Neural cell (in vitro differentiated cells): ENCODE results near the gene TSPAN17.

Source experiments
- EP300 ChIP-seq: fragments of 450-650 bp; conservative IDR thresholded peaks from 2 replicates; pipeline ENCODE4 v1.6.1; 2014; ENCODE audit warnings: antibody characterized with exemption, mild to moderate bottlenecking, moderate library complexity; ENCODE audit not compliant: poor library complexity, severe bottlenecking
- EZH2 ChIP-seq: fragments of 200-600, 300-800 bp; shearing (Covaris generic), sonication (generic); IDR thresholded peaks from 2 replicates; pipeline ENCODE4 v1.6.1; 2014; ENCODE audit warnings: antibody characterized with exemption, low read length, borderline replicate concordance, mild to moderate bottlenecking; ENCODE audit not compliant: insufficient read depth, poor library complexity, severe bottlenecking
- MXI1 ChIP-seq: fragments of 450-650 bp; conservative IDR thresholded peaks from 2 replicates; pipeline ENCODE4 v1.6.1; 2014; ENCODE audit warnings: antibody characterized with exemption, mild to moderate bottlenecking; ENCODE audit not compliant: poor library complexity, severe bottlenecking
- POLR2AphosphoS5 ChIP-seq: IDR thresholded peaks from 2 replicates; pipeline ENCODE4 v1.6.1; 2012
- RAD21 ChIP-seq: fragments of 450-650 bp; conservative IDR thresholded peaks from 2 replicates; pipeline ENCODE4 v1.6.1; 2014; ENCODE audit warnings: antibody characterized with exemption, mild to moderate bottlenecking, moderate library complexity
- TAF1 ChIP-seq: IDR thresholded peaks from 2 replicates; pipeline ENCODE4 v1.6.1; 2012; ENCODE audit warnings: low read depth
- TF ChIP-seq, protein P1 (sequence below): fragments of 450-650 bp; IDR thresholded peaks from 2 replicates; pipeline ENCODE4 v1.5.1; 2014; ENCODE audit warnings: antibody characterized with exemption, mild to moderate bottlenecking, moderate library complexity; ENCODE audit not compliant: poor library complexity, severe bottlenecking
- TF ChIP-seq, protein P2 (sequence below): IDR thresholded peaks from 2 replicates; pipeline ENCODE4 v1.6.1; 2012; ENCODE audit warnings: borderline replicate concordance

DNA sequence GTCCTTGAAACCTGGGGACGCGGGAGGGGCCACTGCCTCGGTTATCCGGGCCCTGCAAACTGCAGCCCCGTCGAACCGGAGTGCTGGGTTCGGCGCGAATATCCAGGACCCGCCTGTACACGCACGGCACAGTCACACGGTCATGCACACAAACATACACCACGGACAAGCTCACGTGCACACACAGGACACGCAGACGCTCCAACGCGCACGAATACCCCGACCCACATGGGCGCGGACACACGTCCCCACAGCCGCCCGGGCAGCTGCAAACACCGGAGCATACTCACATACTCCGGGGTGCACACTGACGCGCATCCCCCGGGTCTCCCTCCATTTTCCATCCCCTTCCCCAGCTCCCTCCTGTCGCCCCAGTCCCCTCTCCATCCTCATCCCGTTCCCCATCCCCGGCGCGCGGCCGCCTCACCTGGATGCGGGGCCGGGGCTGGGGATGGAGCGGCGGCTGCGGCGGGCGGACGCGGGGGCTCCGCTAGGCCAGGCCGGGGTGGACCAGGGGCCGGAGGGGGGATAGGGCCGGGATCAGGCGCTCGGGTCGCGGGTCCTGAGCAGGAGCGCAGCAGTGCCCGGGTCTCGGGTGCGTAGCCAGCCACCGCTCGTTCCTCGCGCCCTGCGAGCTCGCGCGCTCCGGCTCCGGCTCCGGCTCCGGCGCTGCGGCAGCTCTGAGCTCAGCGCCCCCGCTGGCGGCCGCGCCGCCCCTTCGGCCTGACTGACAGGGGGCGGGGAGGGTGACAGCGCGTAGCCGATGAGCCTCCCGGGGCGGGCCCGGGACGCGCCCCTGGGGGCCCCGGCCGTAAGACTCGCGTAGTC lies 17.2 kb upstream of the TSPAN17 start, which contains the start of the genes EIF4E1B and SNCB:
- TF ChIP-seq POLR2AphosphoS5 (peak; percentile 41), EZH2 (no peak), MXI1 (peak; percentile 55), EP300 (no peak), RAD21 (peak; percentile 18), TAF1 (no peak)
- TF ChIP-seq, protein P1, sequence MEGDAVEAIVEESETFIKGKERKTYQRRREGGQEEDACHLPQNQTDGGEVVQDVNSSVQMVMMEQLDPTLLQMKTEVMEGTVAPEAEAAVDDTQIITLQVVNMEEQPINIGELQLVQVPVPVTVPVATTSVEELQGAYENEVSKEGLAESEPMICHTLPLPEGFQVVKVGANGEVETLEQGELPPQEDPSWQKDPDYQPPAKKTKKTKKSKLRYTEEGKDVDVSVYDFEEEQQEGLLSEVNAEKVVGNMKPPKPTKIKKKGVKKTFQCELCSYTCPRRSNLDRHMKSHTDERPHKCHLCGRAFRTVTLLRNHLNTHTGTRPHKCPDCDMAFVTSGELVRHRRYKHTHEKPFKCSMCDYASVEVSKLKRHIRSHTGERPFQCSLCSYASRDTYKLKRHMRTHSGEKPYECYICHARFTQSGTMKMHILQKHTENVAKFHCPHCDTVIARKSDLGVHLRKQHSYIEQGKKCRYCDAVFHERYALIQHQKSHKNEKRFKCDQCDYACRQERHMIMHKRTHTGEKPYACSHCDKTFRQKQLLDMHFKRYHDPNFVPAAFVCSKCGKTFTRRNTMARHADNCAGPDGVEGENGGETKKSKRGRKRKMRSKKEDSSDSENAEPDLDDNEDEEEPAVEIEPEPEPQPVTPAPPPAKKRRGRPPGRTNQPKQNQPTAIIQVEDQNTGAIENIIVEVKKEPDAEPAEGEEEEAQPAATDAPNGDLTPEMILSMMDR, result peak; percentile 42
- TF ChIP-seq, protein P2, sequence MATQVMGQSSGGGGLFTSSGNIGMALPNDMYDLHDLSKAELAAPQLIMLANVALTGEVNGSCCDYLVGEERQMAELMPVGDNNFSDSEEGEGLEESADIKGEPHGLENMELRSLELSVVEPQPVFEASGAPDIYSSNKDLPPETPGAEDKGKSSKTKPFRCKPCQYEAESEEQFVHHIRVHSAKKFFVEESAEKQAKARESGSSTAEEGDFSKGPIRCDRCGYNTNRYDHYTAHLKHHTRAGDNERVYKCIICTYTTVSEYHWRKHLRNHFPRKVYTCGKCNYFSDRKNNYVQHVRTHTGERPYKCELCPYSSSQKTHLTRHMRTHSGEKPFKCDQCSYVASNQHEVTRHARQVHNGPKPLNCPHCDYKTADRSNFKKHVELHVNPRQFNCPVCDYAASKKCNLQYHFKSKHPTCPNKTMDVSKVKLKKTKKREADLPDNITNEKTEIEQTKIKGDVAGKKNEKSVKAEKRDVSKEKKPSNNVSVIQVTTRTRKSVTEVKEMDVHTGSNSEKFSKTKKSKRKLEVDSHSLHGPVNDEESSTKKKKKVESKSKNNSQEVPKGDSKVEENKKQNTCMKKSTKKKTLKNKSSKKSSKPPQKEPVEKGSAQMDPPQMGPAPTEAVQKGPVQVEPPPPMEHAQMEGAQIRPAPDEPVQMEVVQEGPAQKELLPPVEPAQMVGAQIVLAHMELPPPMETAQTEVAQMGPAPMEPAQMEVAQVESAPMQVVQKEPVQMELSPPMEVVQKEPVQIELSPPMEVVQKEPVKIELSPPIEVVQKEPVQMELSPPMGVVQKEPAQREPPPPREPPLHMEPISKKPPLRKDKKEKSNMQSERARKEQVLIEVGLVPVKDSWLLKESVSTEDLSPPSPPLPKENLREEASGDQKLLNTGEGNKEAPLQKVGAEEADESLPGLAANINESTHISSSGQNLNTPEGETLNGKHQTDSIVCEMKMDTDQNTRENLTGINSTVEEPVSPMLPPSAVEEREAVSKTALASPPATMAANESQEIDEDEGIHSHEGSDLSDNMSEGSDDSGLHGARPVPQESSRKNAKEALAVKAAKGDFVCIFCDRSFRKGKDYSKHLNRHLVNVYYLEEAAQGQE, result no peak
